CD1c-positive myeloid dendritic cell (primary cell): ENCODE measurements around the gene DIAPH3.
A peak's percentile ranks its signal among the peaks of the same experiment; 100 is the strongest.

Source experiments
- DNase-seq: peaks from one replicate; pipeline ENCODE4 v3.0.0-alpha.2; 2016; ENCODE audit errors: extremely low spot score

The DIAPH3 gene

DNA sequence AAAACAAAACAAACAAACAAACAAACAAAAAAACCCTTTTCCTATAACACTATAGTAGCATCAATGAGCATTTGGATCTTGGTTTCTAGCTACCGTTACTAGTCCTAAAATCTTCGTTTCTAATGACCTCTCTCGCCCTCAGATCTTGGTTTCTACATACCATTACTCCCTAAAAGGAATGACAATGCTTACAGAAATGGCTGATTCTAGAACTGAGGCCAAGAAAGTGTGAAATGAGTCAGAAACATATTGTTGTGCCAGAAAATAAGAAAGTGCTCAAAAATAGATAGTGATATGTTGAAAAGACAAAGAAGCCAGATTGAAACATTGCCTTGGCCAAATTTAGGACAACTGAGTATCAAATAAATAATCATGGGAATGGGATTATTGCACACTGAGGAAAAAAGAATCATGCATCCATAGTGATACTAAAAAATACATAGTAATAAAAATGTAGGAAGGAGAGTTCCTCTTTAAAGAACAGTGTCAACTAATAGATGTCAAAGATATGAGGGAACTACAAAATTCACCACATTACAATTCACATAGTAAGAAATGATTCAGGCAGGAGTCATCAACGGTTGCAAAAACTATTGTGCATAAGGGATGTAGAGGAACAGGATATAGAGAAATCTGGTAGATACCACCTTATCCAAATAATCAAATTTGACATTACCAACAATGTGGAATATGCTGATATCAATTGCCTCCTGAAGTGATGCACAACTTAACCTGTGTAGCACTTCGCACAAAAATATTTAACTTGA lies 386.6 kb downstream of the DIAPH3 start:
- DNase-seq: no peak

DNA sequence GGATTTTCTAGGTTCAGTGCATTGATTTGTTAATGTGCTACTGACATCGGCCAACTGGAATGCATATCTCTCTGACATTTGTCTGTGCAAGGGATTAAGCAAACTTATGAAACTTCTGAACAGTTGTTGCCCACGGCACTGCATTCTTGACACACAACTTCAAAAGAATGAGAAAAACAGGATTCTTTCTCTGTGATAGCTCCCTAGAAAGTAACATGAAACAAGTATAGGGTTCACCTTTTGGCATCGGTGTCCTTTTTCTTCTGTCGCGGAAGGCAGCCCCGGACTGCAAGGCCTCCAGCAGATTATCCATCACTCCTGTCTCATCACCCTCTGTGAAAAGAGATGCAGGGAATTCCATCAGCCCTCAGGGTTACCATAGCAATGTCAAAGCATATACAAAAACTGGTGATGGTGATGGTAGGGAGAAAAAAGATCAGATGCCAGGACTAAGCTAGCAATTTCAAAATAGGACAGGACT lies 389.2 kb downstream of the DIAPH3 start:
- no peak for DNase-seq

DNA sequence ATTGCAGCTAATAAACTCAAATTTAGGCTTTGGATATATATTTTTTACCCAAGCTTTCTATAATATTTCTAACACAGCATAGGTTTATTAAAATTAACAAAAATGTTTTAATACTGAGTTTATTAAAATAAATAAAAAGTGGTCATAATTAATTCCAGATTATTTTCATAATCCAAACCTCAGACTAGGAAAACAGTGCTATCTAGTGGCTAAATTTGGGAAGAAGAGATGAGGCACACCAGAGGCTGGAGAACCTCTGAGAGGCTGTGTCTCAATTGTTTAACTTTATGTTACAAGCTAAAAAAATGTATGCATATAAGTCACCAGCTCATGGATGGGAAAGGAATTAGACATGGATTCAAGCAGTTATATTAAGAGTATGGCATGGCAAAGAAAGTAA lies 392.5 kb downstream of the DIAPH3 start:
- peak; percentile 3 for DNase-seq

DNA sequence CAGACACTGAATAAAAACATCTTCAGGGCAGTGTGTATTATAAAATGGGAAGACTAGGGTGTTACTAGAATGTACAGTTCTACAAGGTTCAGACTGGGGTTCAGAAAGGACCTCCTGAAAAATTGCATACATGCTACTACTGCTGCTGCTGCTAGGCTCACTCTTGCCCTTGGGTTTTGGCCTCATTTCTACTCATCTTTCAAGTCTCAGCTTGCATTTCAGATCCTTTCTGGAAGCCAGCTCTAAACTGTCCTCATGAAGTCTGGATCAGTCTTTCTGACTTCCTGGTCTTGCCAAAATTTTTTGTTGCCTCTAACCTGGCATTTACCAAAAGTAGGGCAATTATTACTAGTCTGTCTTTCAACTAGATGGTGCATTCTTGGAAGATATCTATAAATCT lies 393.3 kb downstream of the DIAPH3 start:
- DNase-seq: no peak

DNA sequence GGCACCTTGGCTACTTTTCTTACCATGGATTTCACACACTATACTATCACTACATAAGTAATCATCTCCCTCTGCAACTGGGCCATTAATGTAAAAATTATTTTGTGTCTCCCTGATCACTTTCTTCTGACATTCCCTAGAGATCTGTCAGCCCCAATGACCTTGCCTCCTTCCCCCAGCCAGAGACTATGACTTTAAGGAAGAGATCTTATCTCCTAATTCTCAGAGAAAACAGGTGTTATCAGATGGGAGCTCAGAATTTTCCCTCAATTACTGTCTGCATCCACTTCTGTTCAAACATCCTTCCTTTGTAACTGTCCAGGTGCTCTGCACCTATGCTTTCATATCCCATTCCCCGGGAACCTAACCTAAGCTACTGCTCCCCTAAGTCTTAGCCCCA lies 397.5 kb downstream of the DIAPH3 start:
- DNase-seq: no peak

DNA sequence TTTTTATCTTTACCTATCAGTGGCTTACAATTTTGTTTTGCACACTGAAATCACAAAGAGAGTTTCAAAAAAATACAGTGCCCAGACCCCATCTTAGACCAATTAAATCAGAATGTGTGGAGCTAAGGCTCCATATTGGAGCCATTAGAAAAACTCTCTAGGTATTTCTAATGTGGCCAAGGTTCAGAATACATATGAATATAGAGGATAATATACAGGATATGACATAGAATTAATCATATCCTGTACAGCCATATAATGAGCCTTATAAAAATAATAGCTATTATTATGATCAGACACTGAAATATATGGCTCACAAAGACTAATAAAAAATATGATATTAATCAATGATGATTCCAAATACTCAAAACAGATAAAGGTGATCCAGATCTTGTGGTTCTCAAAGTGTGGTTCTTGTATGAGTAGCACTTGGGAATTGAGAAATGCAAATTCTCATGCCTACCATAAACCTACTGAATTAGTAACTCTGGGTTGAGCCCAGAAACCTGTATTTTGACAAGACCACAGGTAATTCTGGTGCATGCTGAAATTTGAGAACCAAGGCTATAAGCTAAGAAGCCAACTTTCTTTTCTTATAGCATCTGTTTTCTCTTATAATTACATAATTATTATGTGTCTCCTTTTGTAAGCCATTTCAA lies 408.0 kb downstream of the DIAPH3 start:
- DNase-seq: no peak

DNA sequence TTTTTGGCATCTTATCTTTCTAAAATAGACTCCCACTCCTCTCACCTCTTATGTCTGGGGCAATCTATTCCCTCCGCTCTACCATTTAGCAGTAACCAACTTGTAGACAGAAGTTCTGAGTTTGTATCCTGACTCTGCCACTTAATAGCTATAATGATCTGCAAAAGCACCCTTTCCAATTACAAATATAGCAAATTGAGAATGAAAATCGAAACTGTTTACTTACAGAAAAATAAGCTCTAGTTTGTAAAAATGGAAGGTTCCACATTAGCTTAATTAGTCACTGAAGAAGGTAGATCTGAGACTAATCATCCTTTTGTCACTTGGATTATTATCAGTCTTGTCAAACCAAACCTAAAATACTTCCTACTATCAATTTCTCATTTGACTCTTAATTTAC lies 409.3 kb downstream of the DIAPH3 start:
- DNase-seq: no peak

DNA sequence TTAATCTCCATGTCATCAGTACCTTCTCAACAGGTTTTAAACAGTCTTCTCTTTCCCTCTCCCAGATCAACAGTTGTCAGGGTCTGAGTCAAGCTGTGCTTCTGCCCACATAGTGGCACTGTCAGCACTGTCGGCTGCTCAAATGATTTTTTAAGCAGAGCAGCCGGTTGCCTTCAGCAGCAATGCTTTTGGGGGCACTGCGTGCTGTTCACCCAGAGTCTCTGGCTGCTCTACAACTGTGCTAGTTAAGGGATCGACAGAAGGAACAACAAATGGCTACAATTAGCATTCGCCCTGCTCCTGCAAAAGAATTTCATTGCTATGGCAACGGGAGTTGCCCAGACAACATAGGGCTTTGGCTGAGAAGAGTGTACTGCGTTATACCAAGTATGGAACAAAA lies 412.9 kb downstream of the DIAPH3 start:
- DNase-seq: no peak

DNA sequence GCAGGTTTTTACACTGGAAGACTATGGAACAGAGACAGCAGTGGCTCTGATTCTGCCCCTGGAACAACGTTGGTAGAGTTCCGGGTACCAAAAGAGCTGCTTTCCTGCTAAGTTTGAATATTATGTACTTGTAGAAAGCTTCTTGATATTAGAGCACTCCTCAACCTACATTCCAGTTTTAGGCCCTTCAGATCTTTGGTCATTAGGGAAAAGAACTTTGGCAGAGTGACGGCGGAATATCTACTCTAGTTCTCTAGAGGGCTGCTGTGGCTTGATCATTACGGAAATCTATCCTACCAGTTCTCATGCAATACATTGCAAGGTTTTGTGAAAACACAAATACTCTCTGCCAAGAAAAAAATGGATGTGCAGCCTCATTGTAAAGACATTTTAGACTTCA lies 415.7 kb downstream of the DIAPH3 start:
- DNase-seq: no peak

- DNase-seq: no peak
Measured at GRCh38 chr13:59747529-59747928, 416.2 kb downstream of the DIAPH3 start.

- no peak for DNase-seq
Measured at GRCh38 chr13:59746291-59746962, 417.3 kb downstream of the DIAPH3 start.

DNA sequence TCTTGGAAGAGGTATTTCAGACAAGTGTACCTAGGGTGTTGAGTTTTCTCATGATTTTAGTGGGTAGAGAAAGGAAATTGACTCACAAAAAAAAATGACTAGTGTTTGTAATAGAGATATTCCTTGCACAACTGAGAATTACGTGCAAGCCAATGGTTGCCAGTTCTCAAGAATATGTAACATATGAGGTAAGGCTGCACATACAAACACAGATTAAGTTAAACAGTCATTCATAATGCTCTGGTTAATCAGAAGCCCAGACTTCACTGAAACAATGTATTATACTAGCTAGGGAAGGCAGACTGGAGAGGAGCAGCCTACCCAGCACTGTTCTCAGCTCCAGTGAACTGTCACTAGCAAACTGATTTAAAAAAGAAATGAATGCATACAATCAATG lies 418.3 kb downstream of the DIAPH3 start:
- DNase-seq: no peak

DNA sequence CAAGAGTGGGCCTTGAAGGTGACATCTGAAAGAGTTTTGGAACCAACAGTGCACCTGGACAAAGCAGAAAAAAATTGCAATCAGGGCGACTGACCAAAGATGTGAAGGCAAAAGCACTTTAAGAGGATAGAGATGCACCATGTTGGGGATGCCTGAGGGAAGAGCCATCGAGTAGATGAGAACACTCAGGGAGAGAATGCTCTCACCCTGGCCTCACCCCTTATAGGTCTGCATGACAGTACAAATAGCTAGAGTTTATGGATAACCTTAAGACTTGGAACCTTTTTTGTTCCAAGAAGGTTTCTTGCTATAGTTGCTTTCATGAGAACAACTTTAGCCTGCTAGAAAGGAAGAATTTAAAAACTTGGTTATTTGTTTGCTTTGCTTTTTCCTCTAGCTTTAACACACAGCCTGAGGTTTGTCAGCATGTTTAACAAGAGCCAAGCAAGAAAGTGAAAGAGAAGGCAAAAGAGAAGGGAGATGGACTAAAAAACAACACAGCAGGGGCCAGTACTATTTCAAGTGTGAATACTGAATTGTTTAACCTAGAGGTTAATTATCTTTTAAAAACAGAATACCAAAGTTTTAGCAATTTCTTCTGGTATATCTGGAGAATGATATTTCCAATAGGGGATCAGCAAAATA lies 418.9 kb downstream of the DIAPH3 start:
- DNase-seq: no peak

DNA sequence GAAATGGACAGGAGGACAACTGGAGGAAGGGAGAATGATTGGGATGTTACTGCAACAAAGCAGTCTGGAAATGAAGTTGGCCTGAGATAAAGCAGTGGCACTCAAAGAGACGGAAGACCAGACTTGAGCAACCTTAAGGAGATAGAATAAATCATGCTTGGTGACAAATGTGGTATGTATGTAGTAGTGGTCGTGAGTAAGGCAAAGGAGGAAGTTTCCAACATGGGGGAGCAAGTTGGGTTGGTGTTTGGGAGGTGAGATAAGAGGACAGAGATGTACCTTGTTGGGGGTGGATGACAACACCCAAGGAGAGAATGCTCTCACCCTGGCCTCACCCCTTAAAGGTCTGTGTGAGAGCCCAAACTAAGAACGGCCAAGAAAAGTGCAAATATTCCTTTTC lies 420.5 kb downstream of the DIAPH3 start:
- no peak for DNase-seq

- DNase-seq: no peak
Measured at GRCh38 chr13:59742467-59742866, 421.3 kb downstream of the DIAPH3 start.

DNA sequence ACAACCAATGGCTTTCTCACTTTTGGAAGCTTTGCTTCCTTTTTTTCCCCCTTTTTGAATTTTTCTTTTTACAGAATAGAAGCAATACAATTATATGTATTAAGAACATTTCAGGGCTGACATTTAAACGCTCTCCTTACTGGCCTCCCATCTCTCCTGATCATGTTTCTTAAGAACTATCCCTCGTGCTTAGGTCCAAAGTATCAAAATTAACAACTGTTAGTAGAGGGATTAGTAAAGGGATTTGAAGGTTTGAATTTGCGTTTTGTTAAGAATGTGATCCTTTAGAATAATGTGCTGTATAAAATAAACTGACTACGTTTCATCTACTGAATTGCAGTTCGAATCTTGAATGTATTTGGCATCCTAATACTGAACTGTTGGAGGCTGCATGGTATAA lies 424.8 kb downstream of the DIAPH3 start:
- DNase-seq: no peak

DNA sequence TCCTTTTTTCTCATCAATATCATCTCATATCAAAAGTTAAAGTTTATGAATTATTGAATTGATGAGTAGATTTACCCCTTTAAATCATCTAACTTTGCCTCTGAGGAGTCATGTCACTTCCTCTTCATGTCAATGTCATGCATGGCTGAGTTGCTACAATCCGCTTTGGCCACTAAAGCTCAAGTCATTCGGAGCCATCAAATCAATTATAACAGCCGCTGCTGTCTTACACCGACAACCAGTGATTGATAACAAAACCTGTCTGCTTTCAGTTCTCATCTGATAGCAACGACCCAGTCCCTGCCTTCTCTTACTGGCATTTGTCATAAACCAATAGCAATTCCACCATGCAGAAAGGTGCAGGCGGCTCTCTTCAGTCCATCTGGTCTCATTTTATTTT lies 429.3 kb downstream of the DIAPH3 start:
- no peak for DNase-seq

DNA sequence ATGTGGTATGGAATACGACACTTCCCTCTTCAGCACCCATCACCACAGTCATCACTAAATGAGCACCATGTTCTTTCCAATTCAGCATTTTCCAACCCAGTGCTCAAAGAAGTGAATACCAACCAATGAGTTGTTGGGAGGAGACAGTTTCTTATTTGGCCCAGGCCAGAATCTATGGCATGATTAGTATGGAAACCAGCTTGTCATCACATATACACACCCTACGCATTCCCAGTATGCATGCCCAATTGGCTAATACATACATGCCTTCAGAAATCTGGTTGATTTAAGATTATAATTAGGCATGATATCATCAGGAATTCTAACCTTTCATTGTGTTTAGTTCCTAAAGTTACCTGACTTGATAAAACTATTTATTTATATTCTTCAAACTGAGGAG lies 430.0 kb downstream of the DIAPH3 start:
- DNase-seq: no peak

- DNase-seq: no peak
Measured at GRCh38 chr13:59730026-59730425, 433.7 kb downstream of the DIAPH3 start.

DNA sequence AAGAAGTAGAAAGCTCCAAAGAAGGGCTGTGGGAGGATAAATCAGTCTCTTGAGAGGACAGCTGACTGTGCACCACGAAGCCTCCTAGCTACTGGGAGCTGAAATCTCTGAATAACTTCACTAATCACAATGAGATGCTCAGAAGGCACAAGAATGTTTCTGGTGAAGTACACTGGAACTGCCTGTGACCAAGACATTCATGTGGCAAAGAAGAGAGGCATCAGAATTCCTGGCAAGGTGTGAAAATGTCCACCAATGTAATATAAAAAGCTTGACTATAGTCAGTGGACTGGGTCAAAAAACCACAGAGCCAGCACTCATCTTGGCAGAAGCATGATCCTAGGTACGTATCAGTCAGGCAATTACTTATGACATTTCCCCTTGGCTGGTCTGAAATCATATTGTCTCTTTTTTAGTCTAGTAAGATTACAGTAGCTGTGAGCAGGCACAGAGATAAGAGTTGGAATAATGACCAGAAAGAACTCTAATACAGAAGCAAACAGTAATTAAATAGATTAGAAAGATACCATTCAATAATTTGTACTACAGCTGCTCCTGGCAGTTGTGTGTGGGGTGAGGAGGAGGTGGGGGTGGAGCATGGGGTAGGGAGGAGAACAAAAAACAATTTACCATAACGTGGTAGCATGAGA lies 434.7 kb downstream of the DIAPH3 start:
- no peak for DNase-seq

DNA sequence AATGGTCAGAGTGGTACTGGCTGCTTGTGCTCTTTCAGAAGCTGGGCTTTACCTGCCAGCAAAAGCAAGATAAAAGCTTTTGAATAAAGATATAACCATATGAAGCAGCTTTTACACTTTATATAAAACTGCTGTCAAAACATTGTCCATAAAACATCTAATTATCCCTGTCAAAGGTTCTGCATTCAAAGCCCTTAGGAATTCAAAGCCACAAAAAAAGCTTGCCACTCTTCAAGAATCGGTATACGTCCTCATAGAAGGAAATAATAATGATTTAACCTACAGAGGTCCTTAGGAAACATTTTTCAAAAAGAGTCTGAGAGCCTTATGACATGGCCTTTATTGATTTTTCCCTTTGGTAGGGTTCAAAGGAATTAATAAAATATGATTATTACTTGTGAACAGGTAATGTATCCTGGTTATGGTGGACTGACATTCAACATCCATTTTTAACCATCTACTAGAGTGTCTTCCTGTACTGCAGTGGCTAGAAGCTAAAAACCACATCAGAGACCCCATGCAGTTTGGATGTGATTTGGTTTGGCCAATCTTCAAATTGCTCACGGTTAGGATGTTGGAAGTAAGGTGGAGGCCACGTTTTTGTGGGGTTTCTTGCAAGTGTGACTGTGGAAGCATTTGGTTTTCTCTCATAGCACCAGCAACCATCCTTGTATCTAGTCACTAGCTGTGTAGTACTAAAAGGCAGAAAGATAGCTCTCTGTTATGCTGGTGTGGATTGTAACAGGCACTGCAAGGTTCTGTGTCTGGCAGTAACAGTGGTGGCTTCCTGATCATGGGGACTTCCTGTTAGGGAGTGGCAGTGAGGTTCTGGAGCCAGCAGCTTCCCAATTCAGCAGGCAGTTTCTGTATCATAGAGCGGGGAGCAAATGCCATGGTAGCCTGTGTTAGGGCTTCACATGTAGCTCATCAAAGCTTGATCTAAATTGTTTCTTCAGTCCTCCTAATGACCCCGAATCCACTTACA lies 441.5 kb downstream of the DIAPH3 start:
- DNase-seq: no peak
